PFSK-1 (cell line): ENCODE results near the gene TMEM72.

Experiments used
- FOXP2 ChIP-seq: optimal IDR thresholded peaks from 2 replicates; pipeline ENCODE3; 2011; ENCODE audit warnings: borderline replicate concordance, control low read depth, inconsistent platforms; ENCODE audit not compliant: insufficient read depth; ENCODE audit errors: extremely low read length, extremely low read depth
- POLR2AphosphoS5 ChIP-seq: IDR thresholded peaks from 2 replicates; pipeline ENCODE4 v1.6.1; 2012; ENCODE audit warnings: low read depth, mild to moderate bottlenecking, control low read depth, low read length, moderate library complexity
- SIN3A ChIP-seq: IDR thresholded peaks from 2 replicates; pipeline ENCODE4 v1.6.1; 2012; ENCODE audit warnings: mild to moderate bottlenecking, low read length, moderate library complexity, borderline replicate concordance; ENCODE audit not compliant: insufficient read depth
- TAF1 ChIP-seq: IDR thresholded peaks from 2 replicates; pipeline ENCODE4 v1.6.1; 2012; ENCODE audit warnings: low read length, control low read depth, borderline replicate concordance; ENCODE audit not compliant: insufficient read depth
- TF ChIP-seq, protein P1 (sequence below), 2 experiments: IDR thresholded peaks; 2 replicates each; pipeline versions ENCODE4 v1.6.1 to v1.8.0; 2011 to 2012; ENCODE audit warnings: low read depth in 2 of 2, low read length in 2 of 2, control low read depth in 1 of 2, inconsistent platforms in 1 of 2, mild to moderate bottlenecking in 1 of 2, moderate library complexity in 1 of 2; ENCODE audit not compliant: insufficient read depth in 1 of 2

The TMEM72 gene

DNA sequence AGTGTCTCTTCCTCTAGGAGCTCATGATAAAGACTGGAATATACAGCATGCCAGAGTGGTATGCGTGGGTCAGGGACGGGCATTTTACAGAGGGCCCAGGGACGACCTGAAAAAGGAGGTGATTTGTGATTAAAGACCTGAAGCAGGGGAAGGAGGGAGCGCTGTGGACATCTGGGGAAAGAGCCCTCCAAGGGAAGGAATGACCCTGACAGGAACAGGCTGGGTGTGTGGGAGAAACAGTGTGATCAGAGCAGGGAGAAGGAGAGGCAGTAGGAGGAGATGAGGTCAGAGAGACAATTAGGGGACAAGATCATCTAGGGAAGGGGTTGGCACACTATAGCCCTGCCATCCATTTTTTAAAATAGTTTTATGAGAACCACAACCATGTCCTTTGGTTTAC lies 45.1 kb downstream of the TMEM72 start:
- TF ChIP-seq POLR2AphosphoS5 (no peak), TAF1 (no peak), FOXP2 (no peak), SIN3A (no peak)
- TF ChIP-seq, protein P1, sequence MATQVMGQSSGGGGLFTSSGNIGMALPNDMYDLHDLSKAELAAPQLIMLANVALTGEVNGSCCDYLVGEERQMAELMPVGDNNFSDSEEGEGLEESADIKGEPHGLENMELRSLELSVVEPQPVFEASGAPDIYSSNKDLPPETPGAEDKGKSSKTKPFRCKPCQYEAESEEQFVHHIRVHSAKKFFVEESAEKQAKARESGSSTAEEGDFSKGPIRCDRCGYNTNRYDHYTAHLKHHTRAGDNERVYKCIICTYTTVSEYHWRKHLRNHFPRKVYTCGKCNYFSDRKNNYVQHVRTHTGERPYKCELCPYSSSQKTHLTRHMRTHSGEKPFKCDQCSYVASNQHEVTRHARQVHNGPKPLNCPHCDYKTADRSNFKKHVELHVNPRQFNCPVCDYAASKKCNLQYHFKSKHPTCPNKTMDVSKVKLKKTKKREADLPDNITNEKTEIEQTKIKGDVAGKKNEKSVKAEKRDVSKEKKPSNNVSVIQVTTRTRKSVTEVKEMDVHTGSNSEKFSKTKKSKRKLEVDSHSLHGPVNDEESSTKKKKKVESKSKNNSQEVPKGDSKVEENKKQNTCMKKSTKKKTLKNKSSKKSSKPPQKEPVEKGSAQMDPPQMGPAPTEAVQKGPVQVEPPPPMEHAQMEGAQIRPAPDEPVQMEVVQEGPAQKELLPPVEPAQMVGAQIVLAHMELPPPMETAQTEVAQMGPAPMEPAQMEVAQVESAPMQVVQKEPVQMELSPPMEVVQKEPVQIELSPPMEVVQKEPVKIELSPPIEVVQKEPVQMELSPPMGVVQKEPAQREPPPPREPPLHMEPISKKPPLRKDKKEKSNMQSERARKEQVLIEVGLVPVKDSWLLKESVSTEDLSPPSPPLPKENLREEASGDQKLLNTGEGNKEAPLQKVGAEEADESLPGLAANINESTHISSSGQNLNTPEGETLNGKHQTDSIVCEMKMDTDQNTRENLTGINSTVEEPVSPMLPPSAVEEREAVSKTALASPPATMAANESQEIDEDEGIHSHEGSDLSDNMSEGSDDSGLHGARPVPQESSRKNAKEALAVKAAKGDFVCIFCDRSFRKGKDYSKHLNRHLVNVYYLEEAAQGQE (IDR thresholded peaks at IDR 0.05; ENCODE audit: insufficient read depth in 1 of 2, low read depth in 2 of 2, low read length in 2 of 2) = no peak

DNA sequence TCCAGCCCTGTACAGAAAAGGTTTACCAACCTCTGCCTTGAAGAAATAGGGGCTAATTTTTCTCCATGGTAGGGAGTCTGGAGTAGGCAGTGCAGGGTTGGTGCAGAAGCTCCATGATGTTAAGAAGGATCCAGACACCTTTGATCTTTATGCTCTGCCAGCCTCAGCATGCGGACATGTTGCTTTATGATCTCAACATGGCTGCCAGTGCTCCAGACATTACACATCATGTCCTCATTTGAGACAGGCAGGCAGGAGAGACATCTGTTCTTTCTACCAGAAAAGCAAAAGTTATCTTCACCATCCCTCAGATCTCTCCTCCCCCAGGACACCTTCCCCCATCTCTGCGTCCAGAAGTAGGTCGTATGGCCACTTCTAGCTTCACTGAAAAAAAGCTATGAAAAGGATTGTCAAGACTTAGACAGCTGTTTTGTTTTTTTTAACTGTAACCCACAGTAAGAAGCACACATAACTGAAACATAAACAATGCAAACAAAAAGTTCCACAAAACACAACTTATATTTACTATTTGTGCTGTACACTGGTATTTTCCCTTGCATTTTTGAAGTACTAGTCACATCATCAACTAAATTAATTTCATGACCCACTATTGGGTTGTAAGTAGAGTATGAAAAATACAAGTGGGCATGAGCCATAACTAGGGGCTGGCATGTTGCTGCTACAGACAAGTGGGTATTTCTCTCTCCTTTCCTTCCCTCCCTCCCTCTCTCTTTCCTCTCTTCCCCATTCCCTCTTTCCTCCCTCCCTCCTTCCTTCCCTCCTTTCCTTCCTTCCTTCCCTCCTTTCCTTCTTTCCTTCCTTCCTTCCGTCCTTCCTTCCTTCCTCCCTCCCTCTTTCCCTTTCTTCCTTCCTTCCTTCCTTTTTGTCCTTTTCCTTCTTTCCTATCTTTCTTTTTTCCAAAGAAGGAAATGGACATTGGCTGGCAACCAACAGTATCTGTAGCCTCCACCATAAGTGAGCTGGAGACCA lies 45.9 kb downstream of the TMEM72 start:
- TF ChIP-seq TAF1 (no peak), FOXP2 (no peak), SIN3A (no peak), POLR2AphosphoS5 (no peak)
- TF ChIP-seq, protein P1 (IDR thresholded peaks at IDR 0.05; ENCODE audit: insufficient read depth in 1 of 2, low read depth in 2 of 2, low read length in 2 of 2) = no peak

DNA sequence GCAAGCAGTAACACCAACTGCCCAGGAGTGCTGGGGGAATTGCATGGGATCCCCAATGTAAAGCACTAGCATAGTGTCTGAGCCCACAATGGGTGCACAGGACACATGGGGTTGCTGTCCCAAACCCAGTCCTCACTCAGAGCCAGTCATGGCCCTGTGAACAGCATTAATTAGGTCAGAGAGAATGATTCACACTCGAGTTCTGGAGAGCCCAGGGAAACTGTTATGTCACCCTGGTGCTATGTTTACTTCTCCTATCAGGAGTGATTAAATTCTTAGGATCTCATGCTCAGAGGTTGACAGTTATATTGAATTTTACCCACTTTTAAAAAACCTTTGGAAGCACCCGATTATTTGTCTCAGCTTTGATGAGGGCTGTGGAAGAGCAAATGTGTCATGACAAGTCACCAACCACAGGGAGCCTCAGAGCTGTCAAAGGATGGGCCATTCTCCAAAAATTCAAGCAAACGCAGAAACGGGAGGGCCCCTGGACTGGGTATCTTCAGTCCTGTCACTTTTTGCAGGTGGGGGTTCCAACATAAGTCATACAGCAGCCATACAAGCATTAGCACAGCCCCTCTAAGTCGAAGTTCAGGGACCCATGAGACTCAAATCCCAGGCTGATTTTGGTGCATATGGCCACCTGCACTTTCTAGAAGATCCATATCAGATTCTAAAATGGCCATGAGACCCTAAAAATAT lies 47.2 kb downstream of the TMEM72 start:
- TF ChIP-seq, protein P1 (IDR thresholded peaks at IDR 0.05; ENCODE audit: insufficient read depth in 1 of 2, low read depth in 2 of 2, low read length in 2 of 2) = no peak

DNA sequence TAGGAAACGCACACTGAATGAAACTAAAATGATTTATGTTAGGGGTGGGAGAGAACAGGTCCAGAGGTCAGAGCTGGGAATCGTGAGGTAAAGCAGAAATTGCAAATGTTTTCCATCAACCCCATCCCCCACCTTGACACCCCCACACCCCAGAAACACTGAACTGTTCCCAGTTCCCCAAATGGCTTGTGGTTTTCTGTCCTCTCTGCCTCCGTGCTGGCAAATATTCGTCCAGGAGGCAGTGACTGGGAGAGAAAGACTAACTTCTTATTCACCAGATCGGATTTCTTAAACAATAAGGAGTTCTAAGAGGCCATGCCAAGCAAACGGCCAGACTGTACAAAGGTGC lies 47.7 kb downstream of the TMEM72 start:
- no peak for TF ChIP-seq TAF1
- TF ChIP-seq, protein P1 (IDR thresholded peaks at IDR 0.05; ENCODE audit: insufficient read depth in 1 of 2, low read depth in 2 of 2, low read length in 2 of 2) = no peak
- no peak for TF ChIP-seq POLR2AphosphoS5
- TF ChIP-seq SIN3A = no peak
- no peak for TF ChIP-seq FOXP2
